WTC11 (cell line): ENCODE data around the gene GFY.

ENCODE experiments used
- RELA ChIP-seq: sonication (generic); formaldehyde crosslinking; IDR thresholded peaks from 2 replicates; pipeline ENCODE4 v1.8.1; 2022; ENCODE audit warnings: missing genetic modification reagents, mild to moderate bottlenecking, borderline replicate concordance
- ZNF121 ChIP-seq: sonication (generic); formaldehyde crosslinking; IDR thresholded peaks from 2 replicates; pipeline ENCODE4 v1.8.0; 2023; ENCODE audit warnings: missing genetic modification reagents
- TF ChIP-seq, protein P1 (sequence below): fragments of 200-600 bp; IDR thresholded peaks from 2 replicates; pipeline ENCODE4 v1.8.0; 2022; ENCODE audit warnings: antibody characterized with exemption

DNA sequence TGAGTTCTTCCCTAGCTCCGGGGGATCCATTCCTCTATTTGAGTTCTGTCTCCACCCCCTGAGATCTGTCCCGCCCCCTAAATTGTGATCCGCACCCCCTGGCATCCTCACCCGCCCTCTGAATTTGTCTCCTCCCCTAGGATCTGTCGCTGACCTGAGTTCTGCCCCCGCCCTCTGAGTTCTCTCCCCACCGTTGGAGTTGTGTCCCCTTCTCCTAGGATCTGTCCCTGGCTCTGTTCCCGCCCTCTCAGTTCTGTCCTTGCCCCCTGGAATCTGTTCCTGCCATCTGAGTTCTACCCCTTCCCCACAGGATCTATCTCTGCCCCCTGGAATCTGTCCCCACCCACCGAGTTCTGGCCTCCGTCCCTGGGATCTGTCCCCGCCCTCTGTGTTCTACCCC is 17.2 kb downstream of the GFY start:
- TF ChIP-seq, protein P1, sequence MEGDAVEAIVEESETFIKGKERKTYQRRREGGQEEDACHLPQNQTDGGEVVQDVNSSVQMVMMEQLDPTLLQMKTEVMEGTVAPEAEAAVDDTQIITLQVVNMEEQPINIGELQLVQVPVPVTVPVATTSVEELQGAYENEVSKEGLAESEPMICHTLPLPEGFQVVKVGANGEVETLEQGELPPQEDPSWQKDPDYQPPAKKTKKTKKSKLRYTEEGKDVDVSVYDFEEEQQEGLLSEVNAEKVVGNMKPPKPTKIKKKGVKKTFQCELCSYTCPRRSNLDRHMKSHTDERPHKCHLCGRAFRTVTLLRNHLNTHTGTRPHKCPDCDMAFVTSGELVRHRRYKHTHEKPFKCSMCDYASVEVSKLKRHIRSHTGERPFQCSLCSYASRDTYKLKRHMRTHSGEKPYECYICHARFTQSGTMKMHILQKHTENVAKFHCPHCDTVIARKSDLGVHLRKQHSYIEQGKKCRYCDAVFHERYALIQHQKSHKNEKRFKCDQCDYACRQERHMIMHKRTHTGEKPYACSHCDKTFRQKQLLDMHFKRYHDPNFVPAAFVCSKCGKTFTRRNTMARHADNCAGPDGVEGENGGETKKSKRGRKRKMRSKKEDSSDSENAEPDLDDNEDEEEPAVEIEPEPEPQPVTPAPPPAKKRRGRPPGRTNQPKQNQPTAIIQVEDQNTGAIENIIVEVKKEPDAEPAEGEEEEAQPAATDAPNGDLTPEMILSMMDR, result no peak
- no peak for TF ChIP-seq ZNF121
- no peak for TF ChIP-seq RELA (CRISPR knock-in tag)
